Ramos (cell line): ENCODE results near the gene KRTAP5-3.

Experiments used
- in situ Hi-C: fragments of 300-500 bp; cut with MboI; formaldehyde crosslinking; loops from one replicate; pipeline ENCODE4 v1.14.3; 2022; ENCODE audit warnings: low sequenced_read_pairs; ENCODE audit not compliant: unreplicated experiment

The KRTAP5-3 gene

DNA sequence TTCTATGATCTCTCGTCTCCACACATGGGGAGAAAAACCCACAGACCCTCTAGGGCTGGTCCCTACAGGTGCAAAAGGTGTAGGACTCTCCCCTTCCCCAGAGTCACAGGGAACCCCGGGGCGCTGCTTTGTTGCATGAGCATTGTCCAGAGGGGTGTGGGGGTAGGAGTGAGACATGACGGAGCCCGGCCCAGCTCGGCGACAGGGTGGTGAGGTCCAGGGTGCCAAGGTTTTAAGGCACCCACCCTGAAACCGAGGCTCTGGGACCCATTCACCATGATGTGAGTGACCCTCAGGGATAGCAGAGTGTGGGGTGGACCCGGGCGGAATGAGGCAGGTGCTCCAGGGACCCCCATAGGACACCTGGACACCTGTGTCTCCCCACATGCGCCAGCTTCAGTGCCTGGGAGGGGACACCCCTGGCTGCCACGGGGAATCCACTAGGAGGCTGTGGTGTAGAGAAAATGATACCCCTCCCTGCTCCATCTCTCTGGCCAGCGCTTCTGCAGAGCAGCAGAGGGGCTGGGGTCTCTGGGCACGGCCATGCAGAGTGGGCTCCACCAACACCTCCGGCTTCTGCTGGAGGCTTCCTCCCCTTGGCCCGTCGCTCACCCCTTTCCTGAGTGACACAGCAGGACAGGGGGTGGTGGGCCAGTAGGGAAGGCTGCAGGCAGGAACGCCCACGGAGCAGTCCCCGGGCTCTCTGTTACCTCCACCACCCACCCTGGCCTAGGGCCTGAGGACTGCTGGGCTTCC, 36.5 kb upstream of the KRTAP5-3 start:
- in situ Hi-C loops = no loop called here

DNA sequence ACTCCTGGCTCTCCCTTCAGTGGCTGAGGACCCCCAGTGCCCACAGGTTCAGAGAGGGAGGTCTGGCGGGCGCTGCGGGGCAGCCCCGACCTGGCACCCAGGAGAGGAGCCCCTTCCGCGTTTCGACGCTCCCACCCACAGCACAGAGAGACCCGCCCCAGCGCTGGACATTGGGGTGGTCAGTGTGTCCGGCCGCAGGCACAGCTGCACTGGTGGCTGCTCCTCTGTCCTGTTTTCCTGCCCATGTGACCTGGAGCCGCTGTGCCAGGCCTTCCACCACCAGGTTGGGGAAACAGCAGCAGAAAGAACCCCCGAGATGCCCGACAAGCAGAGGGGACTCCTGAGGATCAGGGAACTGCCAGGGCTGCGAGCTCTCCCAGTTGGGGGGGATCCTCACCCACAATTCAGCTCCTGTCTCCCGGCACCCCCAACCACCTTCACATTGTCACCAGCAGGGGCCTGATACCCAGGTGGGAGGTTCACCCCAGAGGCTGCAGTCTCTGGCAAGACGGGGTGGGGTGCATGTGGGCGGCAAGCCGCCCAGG, 35.0 kb upstream of the KRTAP5-3 start:
- in situ Hi-C loops = no loop called here

DNA sequence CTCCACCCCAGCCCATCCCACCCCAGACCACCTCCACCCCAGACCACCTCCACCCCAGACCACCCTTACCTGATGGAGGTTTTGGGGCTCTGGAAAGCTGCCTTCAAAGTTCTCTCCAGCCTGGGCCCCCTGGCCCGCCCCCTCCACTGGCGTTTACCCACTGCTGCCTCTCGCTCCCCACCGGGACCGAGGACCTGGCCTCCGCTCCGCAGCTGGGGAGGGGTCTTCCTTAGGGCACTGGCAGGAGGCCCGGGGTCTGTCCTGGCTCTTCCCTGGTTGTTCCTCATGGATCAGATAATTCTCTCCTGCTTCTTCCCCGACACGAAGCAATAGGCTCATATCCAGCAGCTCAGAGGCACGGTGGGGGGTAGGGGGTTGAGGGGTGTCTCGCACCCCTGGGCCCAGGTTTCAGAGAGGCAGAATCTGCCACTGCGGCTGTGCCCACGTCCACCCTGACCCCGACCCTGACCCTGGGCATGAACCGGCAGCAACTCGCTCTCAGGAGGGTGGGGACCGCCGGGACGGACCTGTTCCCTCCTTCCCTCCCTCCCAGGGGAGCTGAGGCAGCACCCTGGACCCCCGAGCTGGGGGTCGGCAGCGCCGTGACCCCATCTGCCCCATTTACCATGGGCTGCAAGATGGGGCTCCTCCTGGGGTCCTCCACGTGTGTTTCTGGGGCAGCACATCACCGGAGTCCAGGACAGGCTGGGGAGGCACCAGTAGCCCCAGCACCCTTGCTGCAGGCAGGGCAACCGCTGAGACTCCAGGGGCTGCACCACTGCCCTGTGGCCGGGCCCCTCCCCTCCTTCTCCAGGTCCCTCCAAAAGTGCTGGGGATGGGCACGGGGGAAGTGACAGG, 34.3 kb upstream of the KRTAP5-3 start:
- in situ Hi-C loops = no loop called here

DNA sequence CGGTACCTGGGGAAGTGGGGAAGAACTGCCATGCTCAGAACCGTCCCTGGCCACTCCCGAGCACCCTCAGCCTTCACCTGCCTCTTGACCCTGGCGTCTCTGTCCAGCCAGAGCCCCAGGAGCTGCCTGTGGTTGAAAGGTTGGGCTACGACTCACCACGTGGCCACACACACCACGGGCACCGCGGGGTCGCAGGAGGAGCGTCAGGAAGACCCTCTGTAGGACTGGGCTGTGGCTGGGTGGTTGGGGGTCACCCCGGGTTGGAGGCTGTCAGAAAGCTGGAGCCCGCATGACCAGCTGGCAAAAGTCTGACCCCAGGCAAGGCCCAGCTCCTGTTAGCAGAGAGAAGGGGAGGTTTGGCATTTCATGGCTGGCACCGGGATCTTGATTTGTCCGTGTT, 32.8 kb upstream of the KRTAP5-3 start:
- in situ Hi-C loops = no loop called here

DNA sequence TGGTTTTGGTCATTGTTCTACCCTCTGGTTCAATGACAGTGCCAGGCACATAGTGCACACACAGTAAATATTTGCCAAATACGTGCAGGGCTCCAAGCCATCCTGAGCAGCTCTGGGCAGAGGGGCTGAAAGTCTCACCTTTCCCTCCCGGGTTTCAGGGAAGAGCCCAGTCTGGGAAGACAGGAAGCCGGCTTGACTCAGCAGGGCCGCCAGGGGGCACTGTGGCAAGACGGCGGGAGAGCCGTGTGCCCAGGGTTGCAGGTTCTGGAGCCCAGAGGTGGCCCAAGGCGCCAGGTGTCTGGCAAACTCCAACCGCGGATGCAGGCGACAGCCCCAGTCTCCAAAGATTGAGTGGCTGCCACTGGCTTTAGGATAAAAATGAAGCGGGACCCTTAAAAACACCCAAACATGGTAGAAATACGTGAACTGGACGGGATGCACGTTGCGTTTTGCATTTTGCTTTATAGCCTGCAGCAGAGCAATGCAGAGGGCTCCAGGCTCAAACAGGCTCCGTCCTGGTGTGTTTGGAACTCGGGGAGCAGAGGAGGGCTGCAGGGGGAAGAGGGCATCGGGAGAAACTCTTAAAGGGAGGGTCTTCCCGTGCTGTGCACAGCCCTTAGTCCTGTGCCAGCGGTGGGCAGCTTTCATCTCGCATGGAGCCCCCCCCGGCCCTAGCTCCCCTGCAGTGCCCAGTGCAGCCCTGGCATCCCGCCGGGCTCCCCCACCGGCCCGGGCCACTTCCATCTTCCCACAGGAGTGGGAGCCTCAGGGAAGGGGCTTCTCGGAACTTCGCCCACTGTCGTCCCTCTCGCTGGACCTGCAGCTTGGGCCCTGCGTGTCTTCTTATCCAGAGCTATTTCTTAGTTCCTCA, 32.0 kb upstream of the KRTAP5-3 start:
- in situ Hi-C loops = no loop called here

DNA sequence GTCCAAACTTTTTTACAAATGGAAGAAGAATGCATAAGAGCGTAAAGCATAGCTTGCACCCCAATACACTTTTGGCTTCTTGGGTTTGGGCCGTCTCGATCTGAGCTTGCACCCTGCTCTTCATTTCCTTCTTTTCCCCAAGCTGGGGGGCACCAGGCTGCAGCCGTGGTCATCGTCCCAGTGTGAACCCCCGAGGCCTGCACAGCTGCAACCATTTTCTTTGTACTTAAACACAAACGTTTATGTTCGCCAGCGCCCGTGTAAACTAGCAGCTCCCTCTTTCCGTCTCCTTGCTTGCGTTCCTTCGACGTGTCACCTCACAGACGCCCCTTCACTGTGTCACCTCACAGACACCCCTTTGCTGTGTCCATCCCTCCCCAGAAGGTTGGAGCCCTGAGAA, 31.4 kb upstream of the KRTAP5-3 start:
- in situ Hi-C loops = no loop called here

DNA sequence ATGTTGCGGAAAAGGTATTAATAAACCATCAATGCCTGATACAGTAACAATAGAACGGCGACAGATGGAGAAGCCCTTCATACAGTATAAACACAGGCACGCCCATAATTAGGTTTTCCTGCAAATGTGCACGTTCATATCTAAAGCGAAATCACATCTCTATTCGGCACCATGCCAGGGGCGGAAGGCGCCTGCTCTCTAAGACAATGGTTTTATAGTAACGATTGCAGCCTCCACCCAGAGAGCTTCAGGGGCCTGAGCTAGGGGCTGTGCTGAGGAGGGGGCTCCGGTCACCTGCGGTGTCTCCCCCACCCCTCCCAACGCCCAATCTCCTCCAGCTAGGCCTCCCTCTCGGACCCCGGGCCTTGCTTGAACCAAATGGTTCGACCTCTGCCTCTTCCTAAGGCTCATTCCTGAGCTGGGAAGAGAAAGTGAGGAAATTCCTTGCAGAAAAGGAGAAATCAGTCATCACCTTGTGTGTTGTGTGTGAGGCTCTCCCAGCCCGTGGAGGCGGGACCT, 30.9 kb upstream of the KRTAP5-3 start:
- in situ Hi-C loops = no loop called here

DNA sequence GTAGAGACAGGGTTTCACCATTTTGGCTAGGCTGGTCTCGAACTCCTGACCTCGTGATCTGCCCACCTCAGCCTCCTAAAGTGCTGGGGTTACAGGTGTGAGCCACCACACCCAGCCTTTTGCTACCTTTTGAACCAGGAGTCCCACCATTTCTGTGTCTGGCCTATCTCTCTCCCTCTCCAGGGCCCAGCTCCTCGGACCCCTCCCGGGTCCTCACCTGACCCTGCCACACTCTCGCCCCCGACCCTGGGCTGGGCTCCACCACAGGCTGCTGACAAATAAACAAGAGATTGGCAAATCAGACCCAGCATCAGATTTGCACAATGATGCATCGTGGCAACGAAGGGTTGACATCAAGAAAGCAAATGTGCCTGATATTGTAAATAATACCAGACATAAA, 30.1 kb upstream of the KRTAP5-3 start:
- in situ Hi-C loops = no loop called here

DNA sequence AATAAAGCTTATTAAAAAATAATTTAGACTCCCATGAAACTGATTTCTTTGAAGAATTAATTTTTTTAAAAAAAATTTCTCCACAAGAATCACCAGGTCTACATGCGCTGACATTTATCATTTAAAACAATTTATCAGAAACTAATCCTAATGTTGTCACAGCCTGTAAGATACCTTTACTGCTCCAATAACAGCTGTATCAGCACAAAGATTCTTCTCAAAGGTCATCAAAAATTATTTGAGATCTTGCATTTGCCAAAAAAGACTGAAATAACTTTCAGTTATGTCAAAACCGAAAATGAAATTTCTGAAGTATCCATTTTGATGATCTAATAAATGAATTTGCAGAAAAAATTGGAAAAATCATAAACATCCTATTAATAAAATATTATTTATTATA, 29.4 kb upstream of the KRTAP5-3 start:
- in situ Hi-C loops = no loop called here

DNA sequence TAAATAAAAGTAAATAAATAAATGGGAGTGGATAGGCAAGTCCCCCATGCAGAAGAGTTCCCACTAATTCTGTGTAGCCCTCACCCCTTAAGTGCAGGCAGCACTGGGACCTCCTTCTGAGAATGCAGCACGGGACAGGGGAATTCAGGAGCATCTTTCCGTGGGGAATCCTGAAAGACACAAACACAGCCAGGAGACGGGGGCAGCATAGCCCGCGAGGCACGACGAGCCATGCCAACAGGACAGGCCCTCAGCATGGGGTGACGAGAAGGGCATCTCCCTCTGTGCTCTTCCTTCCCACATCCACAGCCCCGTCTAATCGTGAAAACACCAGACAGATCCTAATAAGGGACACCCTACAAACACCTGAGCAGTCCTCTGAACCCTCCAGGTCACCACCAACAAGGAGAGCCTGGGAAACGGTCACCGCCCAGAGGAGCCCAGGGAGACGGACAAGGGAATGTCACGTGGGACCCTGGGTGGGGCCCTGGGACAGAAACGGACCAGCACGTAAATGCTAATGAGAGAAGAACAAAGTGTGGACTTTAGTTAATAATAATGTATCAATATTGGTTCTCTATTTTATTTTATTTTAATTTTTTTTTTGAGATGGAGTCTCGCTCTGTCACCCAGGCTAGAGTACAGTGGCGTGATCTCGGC, 28.2 kb upstream of the KRTAP5-3 start:
- in situ Hi-C loops = no loop called here

DNA sequence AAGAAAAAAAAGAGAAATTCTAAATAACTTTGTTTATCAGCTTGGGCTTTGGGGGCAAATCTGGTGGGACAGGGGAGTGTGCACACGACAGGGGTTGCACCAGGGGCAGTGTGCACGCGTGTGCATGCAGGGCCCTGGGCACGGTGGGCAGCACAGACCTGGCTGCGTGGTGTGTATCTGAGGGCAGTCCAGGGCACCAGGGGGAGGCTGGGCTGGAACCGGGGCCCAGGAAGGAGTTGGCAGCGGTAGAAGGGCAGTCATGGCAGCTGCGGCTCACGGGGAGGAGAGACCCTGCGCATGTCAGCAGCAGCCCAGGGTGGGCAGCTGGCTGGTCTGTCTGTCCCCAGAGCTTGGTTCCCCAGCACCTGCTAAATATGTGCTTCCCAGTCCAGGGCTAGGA, 25.6 kb upstream of the KRTAP5-3 start:
- in situ Hi-C loops = no loop called here

DNA sequence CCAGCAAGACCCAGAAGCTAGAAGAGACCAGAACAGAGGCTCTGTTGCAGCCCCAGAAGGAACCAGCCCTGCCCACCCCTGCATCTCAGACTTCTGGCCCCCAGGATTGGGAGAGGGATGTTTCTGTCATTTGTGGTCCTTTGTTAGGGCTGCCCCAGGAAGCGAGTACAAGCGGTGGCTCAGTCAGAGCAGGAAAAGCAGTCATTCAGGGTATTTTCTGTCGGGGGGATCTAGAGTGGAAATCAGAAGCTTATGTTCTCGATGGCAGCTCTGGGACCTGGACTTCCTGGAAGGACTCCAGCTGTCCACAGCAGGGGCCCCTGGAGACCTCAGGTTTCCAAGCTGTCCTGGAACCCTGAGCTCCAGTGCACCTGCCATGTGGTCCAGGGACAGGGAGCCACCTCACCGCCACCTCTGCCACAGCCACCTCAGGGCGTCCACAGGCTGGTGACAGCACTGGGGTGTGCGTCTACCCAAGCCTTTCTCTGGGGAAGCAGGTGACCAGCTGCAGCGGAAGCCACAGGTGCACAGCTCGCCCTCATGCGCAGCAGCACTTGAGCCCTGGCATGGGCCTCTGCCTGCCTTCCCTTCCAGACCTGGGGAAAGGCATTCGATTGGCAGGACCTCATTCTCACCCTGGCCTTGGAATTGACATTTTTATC, 23.9 kb upstream of the KRTAP5-3 start:
- in situ Hi-C loops = no loop called here

DNA sequence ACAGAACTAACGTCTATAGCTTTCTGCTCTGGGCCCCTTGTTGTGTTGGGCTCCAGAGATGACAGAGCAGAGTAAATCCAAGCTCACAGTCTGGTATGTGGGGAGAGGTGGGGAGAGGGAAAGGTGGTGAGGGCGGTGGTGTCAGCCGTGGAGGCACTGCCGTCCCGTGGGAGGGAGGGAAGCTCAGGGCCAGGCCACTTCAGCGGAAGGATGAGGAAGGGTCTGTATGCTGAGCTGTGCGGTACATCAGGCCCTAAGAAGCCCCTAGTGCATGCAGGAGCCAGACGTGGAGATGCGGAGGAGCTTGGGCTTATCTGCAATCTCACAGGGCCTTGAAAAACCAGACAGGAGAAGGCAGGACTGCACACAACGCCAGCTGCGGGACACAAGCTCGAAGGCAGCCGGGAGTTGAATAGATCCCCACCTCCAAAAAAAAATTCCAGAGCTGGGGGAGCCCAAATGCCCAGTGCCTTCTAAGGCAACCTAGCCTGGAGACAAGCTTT, 22.9 kb upstream of the KRTAP5-3 start:
- in situ Hi-C loops = no loop called here

DNA sequence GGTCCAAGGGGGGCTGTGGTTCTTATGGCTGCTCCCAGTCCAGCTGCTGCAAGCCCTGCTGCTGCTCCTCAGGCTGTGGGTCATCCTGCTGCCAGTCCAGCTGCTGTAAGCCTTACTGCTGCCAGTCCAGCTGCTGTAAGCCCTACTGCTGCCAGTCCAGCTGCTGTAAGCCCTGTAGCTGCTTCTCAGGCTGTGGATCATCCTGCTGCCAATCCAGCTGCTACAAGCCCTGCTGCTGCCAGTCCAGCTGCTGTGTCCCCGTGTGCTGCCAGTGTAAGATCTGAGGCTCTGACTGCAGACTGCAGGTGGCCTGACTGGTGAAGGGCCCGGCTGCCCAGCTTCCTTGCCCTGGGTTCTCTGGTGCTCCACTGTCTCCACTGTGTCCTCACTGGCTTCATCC, 22.0 kb upstream of the KRTAP5-3 start:
- in situ Hi-C loops = no loop called here

DNA sequence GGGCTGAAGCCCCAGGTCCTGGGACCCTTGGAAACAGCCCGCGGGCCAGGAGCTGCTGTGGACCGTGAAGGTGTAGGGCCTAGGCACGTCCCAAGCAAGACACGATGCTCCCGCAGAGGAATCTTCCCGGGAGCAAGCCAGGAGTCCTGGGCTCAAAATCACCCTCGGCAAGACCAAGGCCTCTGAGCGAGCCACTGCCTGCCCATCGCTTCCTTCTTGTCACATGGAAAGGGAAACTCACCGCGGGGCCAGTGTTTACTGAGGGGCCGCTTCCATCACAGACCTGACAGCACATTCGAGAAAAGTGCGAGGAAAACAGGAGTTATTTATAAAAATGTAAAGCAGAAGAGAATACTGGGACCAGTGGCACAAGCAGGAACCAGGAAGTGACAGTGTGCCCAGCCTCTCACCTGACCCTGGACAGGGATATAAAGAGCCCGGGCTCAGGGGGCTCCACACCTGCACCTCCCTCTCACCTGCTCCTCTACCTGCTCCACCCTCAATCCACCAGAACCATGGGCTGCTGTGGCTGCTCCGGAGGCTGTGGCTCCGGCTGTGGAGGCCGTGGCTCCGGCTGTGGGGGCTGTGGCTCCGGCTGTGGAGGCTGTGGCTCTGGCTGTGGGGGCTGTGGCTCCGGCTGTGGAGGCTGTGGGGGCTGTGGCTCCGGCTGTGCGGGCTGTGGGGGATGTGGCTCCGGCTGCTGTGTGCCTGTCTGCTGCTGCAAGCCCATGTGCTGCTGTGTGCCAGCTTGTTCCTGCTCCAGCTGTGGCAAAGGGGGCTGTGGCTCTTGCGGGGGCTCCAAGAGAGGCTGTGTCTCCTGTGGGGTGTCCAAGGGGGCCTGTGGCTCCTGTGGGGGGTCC, 21.3 kb upstream of the KRTAP5-3 start, which contains the start of gene KRTAP5-5:
Gene KRTAP5-5 (plus strand): TSS at position 450 of the 860 bp plus-strand sequence. CDS start 66 bp downstream, at position 516.
- in situ Hi-C loops = loop anchor here (10.0 kb wide), 1 partner anchor 65 kb away; no protein-coding TSS in a partner anchor

DNA sequence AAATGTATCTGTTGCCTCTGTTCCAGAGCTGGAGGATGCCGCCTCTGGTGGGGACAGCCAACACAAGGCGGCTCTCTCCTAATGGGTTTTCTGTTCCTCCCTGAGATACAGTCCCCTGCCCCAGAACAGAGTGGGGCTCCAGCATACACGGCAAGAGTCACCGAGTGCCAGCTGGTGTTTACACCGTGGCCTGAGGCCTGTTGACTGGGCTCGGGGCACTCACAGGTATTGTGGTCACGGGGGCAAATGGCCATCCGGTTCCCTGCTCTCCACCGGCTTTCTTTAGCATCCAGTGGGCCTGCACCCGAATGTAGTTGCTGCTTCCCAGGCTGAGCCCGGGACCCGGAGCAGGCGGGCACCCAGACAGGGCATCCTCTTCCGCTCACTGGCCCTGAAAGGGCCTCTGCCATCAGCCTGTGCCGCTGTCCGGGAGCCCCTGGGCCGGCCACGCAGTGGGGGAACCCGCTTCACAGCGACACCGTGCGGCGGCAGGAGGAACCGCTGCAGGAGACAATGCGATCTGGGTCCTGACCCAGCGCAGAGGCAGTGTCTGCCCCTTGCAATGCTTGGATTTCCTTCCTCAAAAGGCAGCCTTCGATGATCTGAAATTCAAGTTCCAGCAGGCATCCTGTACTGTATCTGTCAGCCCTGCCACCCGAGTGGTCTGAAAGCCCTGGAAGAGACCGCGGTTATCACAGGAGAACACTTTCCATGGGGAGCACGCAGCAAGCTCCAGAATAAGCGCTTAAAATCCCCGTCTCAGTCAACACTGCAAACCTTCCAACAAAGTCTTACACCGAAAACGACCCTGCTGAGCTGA, 20.5 kb upstream of the KRTAP5-3 start:
- in situ Hi-C loops = loop anchor here (10.0 kb wide), 1 partner anchor 64 kb away; no protein-coding TSS in a partner anchor

DNA sequence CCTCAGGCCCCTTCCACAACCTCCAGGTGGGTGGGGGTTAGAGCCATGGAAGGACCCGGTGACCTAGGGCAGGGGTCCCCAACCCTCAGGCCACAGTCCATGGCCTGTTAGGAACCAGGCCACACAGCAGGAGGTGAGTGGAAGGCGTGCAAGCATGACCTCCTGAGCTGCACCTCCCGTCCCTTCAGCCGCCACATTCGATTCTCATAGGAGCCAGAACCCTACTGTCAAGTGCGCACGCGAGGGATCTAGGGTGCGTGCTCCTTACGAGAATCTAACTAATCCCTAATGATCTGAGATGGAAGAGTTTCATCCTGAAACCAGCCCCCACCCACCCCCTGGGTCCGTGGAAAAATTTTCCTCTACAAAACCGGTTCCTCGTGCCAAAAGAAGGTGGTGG, 17.3 kb upstream of the KRTAP5-3 start:
- in situ Hi-C loops = loop anchor here (10.0 kb wide), 1 partner anchor 61 kb away; no protein-coding TSS in a partner anchor
